Fibroblast of skin of left biceps (primary cell): ENCODE results near the gene TKT.
A peak's percentile ranks its signal among the peaks of the same experiment; 100 is the strongest.

Experiments used
- DNase-seq, 2 experiments: peaks; one replicate each; pipeline ENCODE4 v3.0.0-alpha.2; 2013; ENCODE audit warnings: low read depth in 2 of 2

The TKT gene

DNA sequence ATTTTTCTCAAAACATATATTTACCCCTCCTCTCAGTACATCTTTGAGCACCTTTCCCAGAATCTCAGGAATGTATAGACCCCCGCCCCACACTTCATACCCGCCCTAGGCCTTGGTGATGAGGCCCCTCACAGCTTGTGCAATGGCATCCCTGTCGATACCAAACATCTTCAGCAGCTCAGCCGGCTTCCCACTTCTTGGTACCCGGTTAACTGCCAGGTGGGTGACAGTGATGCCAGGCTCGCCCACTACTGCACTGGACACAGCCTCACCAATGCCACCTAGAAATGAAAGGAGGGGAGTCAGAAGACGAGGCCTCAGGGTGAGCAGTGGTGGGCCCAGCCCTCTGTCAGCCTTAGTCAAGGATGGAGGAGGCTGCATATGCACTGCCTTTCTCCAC, 30.2 kb downstream of the TKT start:
- DNase-seq: no peak

DNA sequence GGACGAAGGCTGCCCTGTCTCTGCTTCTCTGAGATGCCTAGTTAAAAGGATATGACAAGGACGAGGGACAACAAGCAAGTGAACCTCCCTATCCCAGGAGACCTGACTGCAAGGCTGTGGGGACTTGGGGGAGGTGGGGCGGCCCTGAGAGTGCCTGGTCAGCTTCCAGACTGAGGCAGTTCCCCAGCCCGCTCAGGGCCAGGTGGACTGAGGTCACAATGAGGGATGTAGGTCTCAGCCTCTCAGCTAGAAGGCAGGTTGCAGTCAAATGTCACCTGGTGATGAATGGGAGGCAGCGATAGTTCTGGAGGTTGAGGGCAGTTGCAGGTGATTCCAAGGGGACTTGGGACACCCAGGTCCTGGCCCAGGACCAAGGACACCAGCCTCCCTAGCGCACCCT, 30.6 kb downstream of the TKT start:
- no peak for DNase-seq

DNA sequence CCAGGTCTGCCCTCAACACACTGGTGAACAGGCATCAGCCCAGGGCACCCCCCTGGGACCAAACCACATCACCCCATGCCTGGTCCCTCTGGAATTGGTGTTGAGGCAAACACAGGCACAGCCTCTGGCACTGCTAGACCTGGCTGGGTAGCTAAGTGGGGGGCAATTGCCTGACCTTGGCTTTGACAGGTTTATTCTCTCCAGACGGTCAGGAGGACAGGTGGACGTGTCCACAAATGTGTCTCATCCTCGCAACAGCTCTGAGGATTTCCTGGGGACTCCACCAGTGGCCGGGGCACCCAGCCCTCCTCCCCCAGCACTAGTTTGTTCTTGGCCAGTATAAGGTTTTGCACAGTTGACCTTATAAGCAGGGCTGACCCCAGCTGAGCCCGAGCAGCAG, 31.3 kb downstream of the TKT start:
- DNase-seq: no peak

DNA sequence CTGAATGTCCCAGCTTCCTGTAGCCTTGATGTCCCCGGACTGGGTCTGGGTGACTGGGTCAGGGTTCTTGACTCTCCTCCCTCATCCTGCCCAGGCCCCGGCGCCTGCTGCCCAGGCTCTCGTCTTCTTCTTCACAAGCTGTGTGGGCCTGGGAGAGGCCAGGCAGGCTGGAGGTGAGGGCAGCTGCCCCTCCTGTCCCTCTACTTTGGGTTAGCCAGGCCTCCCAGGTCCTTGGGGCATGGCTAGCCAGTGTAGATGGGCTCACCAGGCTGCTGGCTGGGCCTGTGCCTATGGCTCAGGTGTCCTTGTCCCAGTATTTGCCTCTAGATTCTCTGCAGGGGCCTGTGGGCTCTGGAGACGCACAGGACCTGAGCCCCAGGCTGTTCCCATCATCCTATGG, 31.8 kb downstream of the TKT start:
- no peak for DNase-seq

DNA sequence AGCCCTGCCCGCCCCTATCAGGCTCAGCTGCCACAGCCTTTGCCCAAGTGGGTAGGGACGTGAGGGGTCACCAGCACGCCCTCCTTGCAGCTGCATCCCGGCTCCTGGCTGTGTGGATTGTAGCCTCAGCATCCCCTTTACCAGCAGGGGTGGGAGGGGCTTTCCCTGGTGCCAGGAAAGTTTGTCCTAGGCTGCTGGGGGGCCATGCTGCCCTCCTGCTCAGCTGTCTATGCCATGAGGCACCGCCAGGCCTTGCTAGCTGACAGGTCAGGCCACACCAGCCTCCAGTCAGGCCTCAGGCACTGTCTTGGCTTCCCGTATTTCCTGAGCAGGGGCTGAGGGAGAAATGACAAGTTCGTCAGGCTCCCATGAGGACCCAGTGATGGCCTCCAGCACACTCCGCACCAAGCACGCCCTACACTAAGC, 32.3 kb downstream of the TKT start:
- no peak for DNase-seq

DNA sequence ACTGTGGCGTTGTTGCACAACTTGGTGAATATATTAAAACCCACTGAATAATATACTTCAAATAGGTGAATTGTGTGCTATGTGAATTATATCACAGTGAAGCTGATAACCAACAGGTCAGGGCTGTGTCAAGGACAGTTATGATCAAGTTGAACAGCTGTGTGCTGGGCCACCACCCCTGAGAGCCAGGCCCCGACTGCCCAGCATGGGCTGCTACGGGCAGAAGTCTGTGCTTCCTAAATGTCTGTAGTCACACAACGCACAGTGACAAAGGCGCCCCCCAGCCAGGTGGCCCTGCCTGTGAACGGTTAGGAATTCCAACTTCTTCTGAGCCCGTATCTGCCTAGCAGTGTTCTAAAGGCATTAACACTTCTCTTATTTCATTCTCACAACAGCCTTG, 32.8 kb downstream of the TKT start:
- DNase-seq: no peak

DNA sequence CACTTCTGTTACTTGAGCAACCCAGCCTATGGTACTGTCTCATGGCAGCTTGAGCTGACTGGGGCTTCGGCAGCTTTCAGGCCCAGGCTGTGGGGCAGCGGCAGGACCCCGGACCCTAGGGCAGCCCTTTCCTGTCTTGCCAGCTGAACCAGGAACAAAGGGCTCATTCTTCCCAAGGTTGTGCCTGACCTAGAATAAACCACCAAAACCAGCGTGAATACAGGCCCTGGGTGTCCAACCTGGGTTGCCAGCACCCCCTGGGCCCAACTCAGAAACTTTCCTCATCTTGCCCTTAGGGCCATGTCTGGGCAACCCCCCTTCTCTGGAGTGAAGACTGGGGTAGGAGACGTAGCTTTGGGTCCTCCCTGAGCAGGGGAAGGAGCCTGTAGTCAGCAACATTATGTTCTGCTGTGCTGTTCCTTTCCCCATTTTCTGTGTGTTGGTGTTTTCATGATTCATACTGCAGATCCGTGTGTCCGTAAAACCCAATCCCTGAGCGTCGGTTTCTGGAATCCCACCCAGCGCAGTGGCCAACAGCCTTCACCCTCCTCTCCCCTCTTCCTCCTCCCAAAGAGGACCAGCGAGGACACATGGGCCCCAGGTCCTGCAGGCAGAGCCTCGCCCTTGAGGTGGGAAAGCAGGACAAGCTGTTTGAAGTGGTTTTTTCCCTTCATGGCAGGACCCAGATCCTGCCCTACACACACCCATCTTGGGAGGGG, 33.5 kb downstream of the TKT start:
- DNase-seq: no peak

DNA sequence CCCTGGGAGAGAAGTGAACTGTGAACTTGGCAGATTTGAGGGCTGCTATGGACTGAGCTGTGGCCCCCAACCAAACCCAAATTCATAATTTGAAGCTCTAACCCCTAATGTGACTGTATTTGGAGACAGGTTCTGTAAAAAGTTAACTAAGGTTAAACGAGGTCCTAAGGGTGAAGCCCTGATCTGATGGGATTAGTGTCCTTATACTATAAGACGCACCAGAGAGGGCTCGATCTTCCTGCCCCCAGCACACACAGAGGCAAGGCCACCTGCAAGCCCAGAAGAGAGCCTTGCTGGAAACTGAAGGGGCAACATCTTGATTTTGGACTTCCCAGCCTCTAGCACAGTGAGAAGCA, 34.0 kb downstream of the TKT start:
- DNase-seq: no peak

DNA sequence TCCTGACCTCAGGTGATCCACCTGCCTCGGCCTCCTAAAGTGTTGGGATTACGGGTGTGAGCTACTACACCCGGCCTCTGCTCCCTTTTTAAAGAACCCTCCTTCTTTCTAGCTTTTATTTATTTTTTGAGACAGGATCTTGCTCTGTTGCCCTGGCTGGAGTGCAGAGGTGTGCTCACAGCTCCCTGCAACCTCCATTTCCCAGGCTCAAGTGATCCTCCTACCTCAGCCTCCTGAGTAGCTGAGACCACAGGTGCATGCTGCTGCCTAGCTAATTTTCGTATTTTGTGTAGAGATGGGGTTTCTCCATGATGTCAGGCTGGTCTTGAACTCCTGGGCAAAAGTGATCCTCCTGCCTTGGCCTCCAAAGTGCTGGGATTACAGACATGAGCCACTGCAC, 34.5 kb downstream of the TKT start:
- DNase-seq: no peak

DNA sequence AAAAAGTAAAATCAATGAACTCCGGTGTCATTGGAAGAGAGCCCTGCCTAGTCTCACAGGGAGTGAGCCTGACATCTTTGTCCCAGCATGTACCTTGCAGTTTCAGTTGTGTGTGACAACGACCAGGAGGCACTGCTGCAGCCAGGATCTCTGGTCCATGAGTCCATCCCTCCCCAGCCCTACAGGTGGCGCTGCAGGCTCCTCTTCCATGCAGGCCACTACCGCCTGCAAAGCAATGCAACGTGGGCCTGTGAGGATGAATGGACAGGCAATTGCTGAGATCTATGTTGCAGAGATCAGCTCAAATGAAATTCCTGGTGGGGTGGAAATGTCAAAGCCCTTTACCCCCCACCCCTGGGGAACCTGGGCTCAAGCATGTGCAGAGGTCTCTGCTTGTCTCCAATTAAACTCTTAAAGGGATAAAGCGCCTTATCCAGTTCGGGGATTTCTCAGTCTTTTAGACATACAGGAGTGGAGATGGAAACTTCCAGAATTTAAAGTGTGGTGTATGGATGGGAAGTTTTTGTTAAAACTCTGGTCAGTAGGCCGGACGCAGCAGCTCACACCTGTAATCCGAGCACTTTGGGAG, 35.8 kb downstream of the TKT start:
- peak; percentile 27 to 30 for DNase-seq

DNA sequence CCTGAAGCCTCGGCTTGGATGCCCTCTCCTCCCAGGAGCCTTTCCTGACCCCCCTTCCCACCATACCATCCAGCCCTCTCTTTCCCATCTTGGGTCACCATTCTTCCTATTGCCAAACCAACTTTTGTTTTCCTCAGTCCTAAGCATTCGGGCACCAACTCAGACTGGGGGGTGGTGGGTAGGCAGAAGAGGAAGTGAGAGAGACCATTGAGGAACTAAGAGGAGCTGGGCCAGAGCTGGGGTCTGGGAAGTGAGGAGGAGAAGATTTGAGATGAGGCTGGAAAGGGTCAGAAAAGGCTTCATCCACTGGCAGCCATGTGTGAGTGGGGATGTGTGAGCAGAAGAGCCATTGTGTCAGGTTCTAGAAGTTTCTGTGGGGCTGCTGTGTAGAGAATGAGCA, 37.7 kb downstream of the TKT start:
- no peak for DNase-seq

DNA sequence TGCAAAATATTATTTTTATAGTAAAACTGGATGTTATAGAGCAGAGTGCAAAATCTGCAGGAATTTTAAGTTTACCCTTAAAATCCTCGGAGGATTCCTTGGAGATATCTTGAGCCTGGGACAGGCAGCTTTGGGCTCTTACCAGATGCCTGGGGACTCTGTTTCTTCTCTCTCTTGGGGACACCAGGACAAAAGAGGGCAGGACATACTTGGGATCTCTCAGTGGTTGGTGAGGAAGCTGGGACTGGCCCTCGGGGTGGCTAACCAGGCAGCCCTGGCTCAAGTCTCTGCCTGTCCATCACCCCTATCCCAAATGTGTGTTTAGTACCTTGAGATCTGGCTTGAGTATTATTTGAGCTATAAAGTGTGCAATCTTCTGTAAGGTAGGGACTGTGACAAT, 38.6 kb downstream of the TKT start:
- DNase-seq: no peak

DNA sequence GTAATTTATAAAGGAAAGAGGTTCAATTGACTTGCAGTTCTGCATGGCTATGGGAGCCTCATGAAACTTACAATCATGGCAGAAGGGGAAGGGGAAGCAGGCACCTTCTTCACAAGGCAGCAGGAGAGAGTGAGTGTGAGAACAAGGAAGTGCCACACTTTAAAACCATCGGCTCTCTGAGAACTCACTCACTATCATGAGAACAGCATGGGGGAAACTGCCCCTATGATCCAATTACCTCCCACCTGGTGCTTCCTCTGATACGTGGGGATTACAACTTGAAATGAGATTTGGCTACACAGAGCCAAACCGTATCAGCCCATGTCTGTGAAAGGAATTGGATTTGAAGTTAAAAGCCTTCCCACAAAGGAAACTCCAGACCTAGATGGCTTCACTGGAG, 39.1 kb downstream of the TKT start:
- no peak for DNase-seq

DNA sequence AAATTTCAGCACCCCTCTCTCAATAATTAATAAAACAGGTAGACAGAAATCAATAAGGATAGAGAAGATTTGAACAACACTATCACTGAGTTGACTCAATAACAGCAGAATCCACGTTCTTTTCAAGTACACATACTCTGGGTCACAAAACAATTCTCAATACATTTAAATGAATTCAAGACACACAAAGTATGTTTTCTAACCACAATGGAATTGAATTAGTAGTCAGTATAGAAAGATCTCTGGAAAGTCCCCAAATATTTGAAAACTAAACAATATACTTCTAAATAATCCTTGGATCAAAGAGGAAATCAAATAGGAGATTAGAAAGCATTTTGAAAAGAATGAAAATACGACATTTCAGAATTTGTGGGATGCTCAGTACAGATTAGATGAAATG, 40.0 kb downstream of the TKT start:
- no peak for DNase-seq

DNA sequence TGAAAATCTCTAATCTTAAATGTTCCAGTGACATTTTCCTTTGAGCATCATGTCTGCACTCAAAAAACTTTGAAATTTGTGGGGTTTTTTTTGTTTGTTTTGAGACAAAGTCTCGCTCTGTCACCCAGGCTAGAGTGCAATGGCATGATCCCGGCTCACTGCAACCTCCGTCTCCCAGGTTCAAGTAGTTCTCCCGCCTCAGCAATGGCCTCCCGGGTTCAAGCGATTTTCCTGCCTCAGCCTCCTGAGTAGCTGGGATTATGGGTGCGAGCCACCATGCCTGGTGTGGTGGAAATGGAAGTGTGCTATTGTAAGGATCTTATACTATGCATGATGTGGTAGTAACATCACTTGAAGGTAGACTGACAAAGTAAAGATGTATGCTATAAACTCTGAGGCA, 42.5 kb downstream of the TKT start:
- DNase-seq: no peak

DNA sequence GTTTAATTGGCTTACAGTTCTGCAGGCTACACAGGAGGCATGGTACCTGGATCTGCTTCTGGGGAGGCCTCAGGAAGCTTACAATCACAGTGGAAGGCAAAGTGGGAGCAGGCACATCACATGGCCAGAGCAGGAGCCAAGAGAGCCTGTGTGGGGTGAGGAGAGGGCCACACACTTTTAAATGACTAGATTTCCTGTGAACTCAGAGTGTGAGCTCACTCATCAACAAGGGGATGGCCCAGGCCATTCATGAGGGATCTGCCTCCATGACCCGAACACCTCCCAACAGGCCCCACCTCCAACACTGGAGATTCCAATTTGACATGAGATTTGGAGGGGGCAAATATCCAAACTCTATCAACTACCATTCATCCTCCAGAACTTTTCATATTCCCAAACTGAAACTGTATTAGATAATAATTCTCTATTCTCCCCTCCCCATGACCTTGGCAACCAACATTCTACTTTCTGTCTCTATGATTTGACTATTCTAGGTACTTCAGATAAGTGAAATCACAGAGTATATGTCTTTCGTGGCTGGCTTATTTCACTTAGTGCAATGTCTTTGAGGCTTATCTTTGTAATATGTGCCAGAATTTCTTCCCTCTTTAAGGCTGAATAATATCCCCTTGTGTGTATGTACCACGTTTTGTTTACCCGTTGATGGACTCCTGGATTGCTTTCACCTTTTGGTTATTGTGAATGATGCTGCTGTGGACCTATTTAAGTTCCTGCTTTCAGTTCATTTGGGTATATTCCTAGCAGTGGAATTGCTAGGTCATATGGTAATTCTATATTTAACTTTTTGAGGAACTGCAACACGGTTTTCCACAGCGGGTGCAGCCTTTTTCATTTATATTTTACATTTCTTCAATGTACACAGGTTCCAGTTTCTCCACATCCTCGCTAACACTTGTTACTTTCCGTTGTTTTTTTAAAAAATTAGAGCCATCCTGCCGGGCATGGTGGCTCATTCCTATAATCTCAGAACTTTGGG, 43.8 kb downstream of the TKT start:
- DNase-seq: no peak

DNA sequence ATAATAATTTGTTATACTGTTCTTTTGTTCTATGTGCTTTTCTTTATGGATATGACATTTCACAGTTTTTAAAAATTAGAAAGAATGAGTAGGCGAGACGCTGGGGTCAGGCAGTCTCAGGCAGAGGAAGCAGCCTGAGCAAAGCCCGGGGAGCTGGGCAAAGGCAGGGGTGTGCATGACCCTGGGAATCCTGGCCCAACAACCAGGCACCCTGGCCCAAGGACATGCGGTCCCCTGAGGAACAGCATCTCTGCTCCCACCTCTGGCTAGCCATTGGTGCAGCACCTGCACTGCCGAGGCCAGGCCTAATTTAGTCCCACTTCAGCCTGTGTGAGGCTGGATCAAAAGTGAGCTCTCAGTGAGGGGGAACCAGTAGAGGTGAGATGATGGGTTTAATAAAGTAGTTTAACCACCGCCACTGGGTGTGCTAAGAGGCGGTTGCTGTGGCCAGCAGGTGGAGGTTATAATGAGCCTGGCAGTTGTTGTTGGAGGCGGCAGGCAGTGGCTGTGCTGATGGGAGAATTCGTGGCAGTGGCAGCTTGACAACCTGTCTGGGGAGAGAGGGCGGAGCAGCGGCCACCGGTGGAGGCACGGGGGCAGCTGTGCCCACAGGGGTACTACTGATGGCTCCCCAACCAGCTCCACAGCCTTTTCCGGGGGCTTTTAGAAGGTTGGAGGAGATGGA, 53.3 kb downstream of the TKT start:
- DNase-seq: no peak

DNA sequence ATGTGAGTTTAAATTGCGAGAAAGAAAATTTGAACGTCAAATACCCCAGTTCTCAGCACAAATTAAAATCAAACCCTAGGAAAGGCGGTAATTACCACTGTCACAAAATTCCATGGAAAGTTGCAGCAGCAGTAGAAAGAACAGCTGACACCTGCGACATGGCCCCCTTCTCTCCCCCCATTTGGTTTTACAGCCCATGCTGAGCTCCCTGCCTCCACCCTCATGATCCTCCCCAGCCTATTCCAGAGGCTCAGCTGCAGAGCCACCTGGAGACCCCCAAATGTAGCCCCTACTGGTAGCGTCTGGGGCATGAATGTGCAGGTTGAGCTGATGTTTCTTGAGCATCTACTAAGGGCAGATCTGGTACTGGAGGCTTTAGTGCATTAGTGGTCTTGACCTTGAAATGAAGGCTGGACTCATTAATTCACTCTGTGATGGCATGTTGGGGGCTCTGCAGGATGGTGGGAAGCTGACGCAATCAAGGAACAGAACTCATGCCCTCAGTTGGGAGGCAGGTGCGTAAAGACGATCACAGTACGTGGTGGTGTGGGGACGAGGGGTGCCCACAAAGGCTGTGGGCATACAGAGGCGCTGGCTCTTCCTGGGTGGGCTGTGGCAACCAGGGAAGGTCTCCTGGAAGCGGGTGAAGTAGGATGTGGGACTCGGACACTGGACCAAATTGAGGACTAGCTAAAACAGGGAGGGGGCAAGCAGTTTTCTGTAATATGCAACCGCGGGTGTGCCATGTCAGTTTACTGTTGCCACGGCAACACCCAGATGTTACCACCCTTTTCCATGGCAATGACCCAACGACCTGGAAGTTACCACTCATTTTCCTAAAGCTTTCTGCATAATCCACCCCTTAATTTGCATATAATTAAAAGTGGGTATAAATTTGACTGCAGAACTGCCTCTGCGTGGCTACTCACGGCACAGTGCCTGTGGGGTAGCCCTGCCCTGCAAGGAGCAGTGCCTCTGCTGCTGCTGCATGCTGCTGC, 55.0 kb downstream of the TKT start:
- no peak for DNase-seq

DNA sequence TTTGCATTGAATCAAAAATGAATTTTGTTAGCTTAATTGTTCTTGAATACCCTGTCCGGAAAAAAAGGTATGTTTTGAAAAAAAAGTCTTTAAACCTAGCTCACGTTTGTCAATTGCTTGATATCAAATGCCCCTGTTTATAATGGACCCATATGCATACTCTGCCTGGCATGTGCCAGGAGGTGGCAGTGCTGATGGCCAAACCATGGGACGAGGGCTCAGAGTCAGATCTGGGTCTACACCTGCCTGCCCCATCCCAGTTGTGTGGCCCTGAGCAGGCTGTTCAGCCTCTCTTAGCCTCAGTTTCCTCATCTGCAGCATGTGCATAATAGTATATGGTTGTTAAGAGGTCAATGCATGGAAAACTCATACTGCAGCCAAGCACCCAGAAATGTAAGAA, 56.0 kb downstream of the TKT start:
- no peak for DNase-seq

DNA sequence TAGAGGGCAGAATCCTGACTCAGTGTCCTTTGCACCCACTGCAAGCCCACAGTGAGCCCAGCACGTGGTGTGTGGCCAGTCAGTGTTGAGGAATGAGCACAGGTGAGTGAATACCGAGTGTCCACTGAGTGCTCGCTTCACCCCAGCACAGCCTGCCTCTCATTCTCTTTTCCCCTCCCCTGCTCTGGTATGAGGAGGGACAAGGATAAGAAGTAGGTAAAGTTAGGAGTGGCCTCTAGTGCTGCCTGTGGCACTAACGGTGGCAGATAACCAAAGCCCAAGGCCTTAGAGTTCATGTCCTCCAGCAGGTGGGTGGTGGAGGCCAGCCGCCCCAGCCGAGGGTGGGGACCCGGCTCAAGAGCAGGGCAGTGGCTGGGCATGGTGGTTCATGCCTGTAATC, 56.8 kb downstream of the TKT start:
- no peak for DNase-seq
